Measurements from ENCODE around the gene CCRL2.

DNA sequence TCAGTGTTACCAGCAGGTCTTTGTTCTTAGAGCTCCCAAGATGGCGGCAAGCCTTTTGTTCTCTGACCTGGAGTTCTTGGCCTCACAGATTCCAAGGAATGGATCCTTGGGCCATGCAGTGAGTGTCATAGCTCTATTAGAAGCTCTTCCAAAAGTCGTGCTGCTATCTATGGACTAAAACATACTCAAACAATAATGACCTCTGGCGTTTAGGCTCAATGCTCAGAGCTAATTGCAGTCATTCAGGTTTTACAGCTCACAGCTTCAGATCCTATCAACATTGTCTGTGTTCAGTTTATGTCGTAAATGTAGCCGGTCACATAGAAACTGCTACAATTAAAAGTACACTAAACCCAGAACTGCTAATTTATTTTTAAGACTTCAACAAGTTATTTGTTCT is 22.2 kb downstream of the CCRL2 start:
- TF ChIP-seq, protein P1, sequence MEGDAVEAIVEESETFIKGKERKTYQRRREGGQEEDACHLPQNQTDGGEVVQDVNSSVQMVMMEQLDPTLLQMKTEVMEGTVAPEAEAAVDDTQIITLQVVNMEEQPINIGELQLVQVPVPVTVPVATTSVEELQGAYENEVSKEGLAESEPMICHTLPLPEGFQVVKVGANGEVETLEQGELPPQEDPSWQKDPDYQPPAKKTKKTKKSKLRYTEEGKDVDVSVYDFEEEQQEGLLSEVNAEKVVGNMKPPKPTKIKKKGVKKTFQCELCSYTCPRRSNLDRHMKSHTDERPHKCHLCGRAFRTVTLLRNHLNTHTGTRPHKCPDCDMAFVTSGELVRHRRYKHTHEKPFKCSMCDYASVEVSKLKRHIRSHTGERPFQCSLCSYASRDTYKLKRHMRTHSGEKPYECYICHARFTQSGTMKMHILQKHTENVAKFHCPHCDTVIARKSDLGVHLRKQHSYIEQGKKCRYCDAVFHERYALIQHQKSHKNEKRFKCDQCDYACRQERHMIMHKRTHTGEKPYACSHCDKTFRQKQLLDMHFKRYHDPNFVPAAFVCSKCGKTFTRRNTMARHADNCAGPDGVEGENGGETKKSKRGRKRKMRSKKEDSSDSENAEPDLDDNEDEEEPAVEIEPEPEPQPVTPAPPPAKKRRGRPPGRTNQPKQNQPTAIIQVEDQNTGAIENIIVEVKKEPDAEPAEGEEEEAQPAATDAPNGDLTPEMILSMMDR (IDR thresholded peaks at IDR 0.05; ENCODE audit: control extremely low read depth in 1 of 3, insufficient read depth in 1 of 3, low read depth in 1 of 3, low read length in 3 of 3): no peak
- no peak for TF ChIP-seq CREB1 (IDR thresholded peaks at IDR 0.05)

Data from H1 (cell line).